Esophagus squamous epithelium (tissue), 5 donors: Measurements from ENCODE around the gene EPHA1. TPM values are rescaled to one million over a fixed set of nuclear protein-coding genes. Genes with fewer than 3 reads are reported as not detected.
"Not testable (repeated sequence)": the region's sequence is repeated elsewhere in the genome, so short reads cannot be mapped to it uniquely, and the experiment has no call there.

Source experiments
- DNase-seq: peaks from one replicate; lab custom pipeline; 2025; lab: John Stamatoyannopoulos, UW
- H3K27ac ChIP-seq, 4 donors: fragments of 200-600 bp; sonication (generic); one replicate each; pipeline ENCODE4 v1.5.1; 2016 to 2019; ENCODE audit warnings: mild to moderate bottlenecking in 1 of 4
- H3K27me3 ChIP-seq, 4 donors: fragments of 200-600 bp; sonication (generic); 1 replicate in 3 of 4; 2 replicates in 1 of 4; pipeline versions ENCODE4 v1.5.1 to v1.6.0; 2017 to 2021; ENCODE audit warnings: antibody characterized with exemption in 1 of 4
- H3K36me3 ChIP-seq, 3 donors: fragments of 200-600 bp; sonication (generic); one replicate each; pipeline ENCODE4 v1.5.1; 2016 to 2019
- H3K4me1 ChIP-seq, 3 donors: fragments of 200-600 bp; sonication (generic); one replicate each; pipeline ENCODE4 v1.5.1; 2017 to 2019
- H3K4me3 ChIP-seq, 4 donors: fragments of 200-600 bp; sonication (generic); 1 replicate in 3 of 4; 2 replicates in 1 of 4; pipeline ENCODE4 v1.5.1; 2016 to 2019; ENCODE audit warnings: mild to moderate bottlenecking in 2 of 4, moderate library complexity in 1 of 4
- H3K9me3 ChIP-seq, 3 donors: fragments of 200-600 bp; sonication (generic); one replicate each; pipeline ENCODE4 v1.5.1; 2016 to 2019
- POLR2A ChIP-seq, 4 donors: fragments of 450-650 bp; IDR thresholded peaks; one replicate each; pipeline ENCODE4 v1.6.1; 2017; ENCODE audit warnings: antibody characterized with exemption in 4 of 4, mild to moderate bottlenecking in 4 of 4, moderate library complexity in 3 of 4
- WGBS, 2 donors: methylation state at CpG; one replicate each; pipeline ENCODE4 v1.1.5; 2018; 5-methylcytosine and 5-hydroxymethylcytosine counted together
- intact Hi-C: fragments of 100-400 bp; cut with DNase I; formaldehyde crosslinking; loops from one replicate; pipeline ENCODE4 v1.15.0; 2022
- total RNA-seq, 4 donors: library from RNA; depleted of rRNA; stranded (reverse); fragments of >200 nt; gene quantifications; one replicate each; pipeline ENCODE4 v1.1.0, GENCODE V29; 2016
- TF ChIP-seq, protein P1 (sequence below), 6 experiments: fragments of 450-650 bp in 4 of 6; fragments of 200-600 bp in 2 of 6; sonication (generic) in 2 of 6; IDR thresholded peaks; one replicate each; pipeline ENCODE4 v1.5.1; 2016 to 2019; ENCODE audit warnings: antibody characterized with exemption in 6 of 6, mild to moderate bottlenecking in 4 of 6, moderate library complexity in 4 of 6
- donor health status: DM: yes; HTN: yes; CAD: no.

Gene EPHA1
- total RNA-seq, 4 donors from 2014 or later, result 64.5 to 132 (median 77.4) TPM

DNA sequence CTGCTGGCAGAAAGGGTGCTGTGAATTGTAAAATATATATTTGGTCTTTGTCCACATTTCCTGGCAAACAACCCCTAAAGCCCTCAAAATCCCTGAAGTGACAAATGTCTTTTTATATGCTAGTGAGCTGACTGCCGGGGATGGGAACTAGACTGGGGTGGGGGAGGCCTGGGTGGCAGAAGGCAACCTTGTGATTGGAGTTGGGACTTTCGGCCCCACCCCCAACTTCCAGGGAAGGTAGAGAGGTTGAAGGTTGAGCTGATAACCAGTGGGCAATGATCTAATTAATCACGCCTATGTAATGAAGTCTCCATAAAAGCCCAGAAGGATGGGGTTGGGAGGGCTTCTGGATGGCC lies 2.7 kb downstream of the EPHA1 start:
- no peak for TF ChIP-seq POLR2A (IDR thresholded peaks at IDR 0.05)
- H3K4me1 ChIP-seq, result peaks cover 23 to 63% (median 29%) of the 10 kb centered on the region in 3 donors
- peak overlapping the region in 1 of 4 donors; percentile 27 for H3K27ac ChIP-seq
- no peaks in the 10 kb centered on the region for H3K27me3 ChIP-seq
- H3K9me3 ChIP-seq, result no peaks in the 10 kb centered on the region
- WGBS, 2 donors, result 59 to 71% methylated on average over 3 of the region's 3 CpGs
- intact Hi-C loops, result no loop called here
- peaks cover 0 to 40% (median 6%) of the 10 kb centered on the region in 3 donors for H3K36me3 ChIP-seq
- DNase-seq, result no peak
- H3K4me3 ChIP-seq, result no peak overlapping the region

DNA sequence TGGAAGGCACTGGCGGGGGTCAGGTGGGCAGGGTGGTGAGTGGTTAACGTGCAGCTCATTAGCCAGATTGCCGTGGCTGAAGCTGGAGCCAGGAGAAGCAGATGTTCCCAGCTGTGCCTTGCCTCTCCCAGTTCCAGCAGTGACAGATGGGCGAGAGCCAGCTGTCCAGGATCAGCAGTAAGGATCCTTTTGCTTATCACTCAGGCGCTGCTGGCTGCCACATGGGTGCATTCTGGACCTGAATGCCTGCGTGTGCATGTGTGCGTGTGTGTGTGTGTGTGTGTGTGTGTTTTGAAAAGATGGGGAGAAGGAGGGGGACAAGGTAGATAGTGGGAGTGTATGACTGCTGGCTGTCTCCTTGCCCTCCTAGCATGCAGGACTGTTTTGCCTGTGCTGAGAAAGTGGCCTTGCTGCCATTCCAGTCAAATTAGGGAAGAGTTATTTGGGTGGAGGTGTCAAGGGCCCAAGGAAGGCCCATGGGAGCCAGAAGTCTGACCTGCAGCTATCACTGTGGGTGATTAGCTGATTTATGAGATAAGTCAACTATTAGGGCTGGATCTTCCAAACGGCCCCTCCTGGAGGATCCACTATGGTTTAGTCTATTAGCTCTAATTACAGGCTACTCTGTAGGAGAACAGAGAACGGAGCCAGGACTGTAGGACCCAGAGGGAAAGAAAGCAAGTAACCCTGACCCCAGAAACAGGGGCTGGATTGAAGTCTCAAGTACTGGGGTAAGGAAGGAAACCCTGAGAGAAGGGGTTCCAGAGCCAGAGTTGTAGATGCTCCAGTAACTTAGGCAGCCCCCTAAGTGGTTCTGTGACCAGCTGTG lies 3.3 kb downstream of the EPHA1 start:
- TF ChIP-seq POLR2A (IDR thresholded peaks at IDR 0.05), result no peak
- H3K36me3 ChIP-seq, result peaks cover 0 to 46% (median 6%) of the 10 kb centered on the region in 3 donors
- intact Hi-C loops, result no loop called here
- peaks cover 23 to 57% (median 24%) of the 10 kb centered on the region in 3 donors for H3K4me1 ChIP-seq
- no peak for DNase-seq
- H3K27me3 ChIP-seq, result no peaks in the 10 kb centered on the region
- H3K9me3 ChIP-seq, result no peaks in the 10 kb centered on the region
- H3K27ac ChIP-seq, result peak overlapping the region in 1 of 4 donors; percentile 27
- WGBS, 2 donors, result 53 to 64% methylated on average over 9 of the region's 9 CpGs
- no peak overlapping the region for H3K4me3 ChIP-seq

DNA sequence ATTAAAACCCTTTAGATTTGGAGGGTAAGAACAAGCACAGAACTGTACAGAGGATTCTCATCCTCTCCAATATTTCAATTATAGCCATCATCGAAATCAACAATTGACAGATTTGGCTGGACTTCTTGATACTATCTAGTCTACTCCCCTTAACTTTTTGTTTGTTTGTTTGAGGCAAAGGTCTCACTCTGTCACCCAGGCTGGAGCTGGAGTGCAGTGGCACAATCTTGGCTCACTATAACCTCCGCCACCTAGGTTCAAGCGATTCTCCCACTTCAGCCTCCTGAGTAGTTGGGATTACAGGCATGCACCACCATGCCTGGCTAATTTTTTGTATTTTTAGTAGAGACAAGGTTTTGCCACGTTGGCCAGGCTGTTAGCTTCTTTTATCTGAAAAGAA lies 6.4 kb downstream of the EPHA1 start:
- H3K9me3 ChIP-seq, intact Hi-C loops, DNase-seq, H3K27me3 ChIP-seq, H3K27ac ChIP-seq, H3K4me3 ChIP-seq: not testable (repeated sequence)
- 81 to 83% methylated on average over 4 of the region's 4 CpGs for WGBS, 2 donors
- Histone ChIP-seq H3K36me3 (peaks cover 0 to 77% (median 6%) of the 10 kb centered on the region in 3 donors), H3K4me1 (peaks cover 4 to 26% (median 5%) of the 10 kb centered on the region in 3 donors)

DNA sequence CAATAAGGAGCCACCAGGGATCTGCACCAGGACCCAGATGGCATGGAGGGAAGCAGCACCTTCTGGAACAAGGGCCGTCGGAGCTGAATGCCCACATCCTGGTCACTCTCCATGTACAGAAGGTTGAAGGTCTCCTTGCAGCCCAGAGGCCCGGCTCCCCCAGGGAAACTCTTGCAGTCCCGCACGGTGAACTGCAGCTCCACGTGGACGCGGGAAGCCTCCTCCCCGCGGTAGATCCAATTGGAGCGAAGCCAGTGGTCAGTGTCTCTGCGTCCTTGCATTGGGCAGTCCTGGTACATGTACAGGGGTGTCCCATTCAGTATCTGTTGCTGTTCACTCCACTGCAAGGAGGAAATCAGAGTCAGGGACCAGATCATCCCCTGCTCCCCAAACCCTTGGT lies 7.4 kb downstream of the EPHA1 start:
- intact Hi-C loops, result no loop called here
- no peak overlapping the region for H3K4me3 ChIP-seq
- no peaks in the 10 kb centered on the region for H3K9me3 ChIP-seq
- H3K27me3 ChIP-seq, result no peaks in the 10 kb centered on the region
- 89 to 94% methylated on average over 7 to 12 of the region's 12 CpGs for WGBS, 2 donors
- H3K27ac ChIP-seq, result no peak overlapping the region
- no peak for TF ChIP-seq POLR2A (IDR thresholded peaks at IDR 0.05)
- TF ChIP-seq, protein P1, sequence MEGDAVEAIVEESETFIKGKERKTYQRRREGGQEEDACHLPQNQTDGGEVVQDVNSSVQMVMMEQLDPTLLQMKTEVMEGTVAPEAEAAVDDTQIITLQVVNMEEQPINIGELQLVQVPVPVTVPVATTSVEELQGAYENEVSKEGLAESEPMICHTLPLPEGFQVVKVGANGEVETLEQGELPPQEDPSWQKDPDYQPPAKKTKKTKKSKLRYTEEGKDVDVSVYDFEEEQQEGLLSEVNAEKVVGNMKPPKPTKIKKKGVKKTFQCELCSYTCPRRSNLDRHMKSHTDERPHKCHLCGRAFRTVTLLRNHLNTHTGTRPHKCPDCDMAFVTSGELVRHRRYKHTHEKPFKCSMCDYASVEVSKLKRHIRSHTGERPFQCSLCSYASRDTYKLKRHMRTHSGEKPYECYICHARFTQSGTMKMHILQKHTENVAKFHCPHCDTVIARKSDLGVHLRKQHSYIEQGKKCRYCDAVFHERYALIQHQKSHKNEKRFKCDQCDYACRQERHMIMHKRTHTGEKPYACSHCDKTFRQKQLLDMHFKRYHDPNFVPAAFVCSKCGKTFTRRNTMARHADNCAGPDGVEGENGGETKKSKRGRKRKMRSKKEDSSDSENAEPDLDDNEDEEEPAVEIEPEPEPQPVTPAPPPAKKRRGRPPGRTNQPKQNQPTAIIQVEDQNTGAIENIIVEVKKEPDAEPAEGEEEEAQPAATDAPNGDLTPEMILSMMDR (IDR thresholded peaks at IDR 0.05), result no peak
- H3K4me1 ChIP-seq, result peaks cover 0 to 17% (median 0%) of the 10 kb centered on the region in 3 donors
- H3K36me3 ChIP-seq, result peaks cover 0 to 81% (median 6%) of the 10 kb centered on the region in 3 donors
- no peak for DNase-seq

DNA sequence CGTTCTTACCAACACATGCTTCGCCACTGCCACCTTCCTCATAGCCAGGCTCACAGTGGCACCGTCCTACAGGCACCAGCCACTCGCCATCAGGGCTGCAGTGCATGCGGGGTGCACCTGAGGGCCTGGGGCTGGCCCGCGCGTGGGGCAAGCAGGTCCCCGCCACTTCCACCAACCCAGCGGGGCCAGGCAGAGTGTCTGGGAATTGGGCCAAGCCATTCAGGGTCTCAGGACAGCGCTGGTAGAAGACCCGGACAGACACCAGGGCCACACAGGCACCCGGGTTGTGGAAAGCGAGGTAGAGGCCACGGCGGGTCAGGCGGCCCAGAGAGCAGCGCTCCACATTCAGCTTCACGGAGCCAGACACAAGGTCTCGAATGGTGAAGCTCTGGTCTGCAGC lies 9.0 kb downstream of the EPHA1 start:
- Histone ChIP-seq H3K27ac (no peak overlapping the region), H3K4me1 (peaks cover 0 to 17% (median 0%) of the 10 kb centered on the region in 3 donors), H3K36me3 (peaks cover 0 to 89% (median 6%) of the 10 kb centered on the region in 3 donors), H3K27me3 (no peaks in the 10 kb centered on the region), H3K4me3 (no peak overlapping the region), H3K9me3 (no peaks in the 10 kb centered on the region)
- intact Hi-C loops, result no loop called here
- DNase-seq, result no peak
- 95 to 96% methylated on average over 9 to 12 of the region's 20 CpGs for WGBS, 2 donors
- TF ChIP-seq POLR2A (IDR thresholded peaks at IDR 0.05), result no peak
- TF ChIP-seq, protein P1 (IDR thresholded peaks at IDR 0.05), result no peak

DNA sequence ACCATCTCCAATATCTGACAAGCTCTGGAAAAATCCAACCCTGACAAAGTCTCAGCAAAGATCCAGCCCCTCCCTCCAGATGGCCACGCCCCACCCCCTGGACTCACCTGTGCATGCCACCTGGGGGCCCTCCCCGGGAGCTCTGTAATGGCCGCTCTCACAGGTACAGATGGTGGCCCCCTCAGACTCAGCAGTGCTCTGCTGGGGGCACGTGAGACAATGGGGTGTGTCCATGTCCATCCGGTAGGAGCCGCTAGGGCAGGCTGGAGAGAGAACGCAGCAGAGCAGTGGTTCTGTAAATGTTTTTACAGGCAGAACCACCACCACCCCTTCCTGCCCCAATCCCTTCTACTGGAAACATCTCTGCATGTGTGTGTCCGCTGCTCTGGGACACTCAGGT lies 9.5 kb downstream of the EPHA1 start:
- peaks cover 0 to 17% (median 0%) of the 10 kb centered on the region in 3 donors for H3K4me1 ChIP-seq
- no peak for DNase-seq
- H3K9me3 ChIP-seq, result no peaks in the 10 kb centered on the region
- no peak for TF ChIP-seq POLR2A (IDR thresholded peaks at IDR 0.05)
- TF ChIP-seq, protein P1 (IDR thresholded peaks at IDR 0.05), result no peak
- no peak overlapping the region for H3K27ac ChIP-seq
- WGBS, 2 donors, result 90 to 100% methylated on average over 2 of the region's 8 CpGs
- H3K4me3 ChIP-seq, result no peak overlapping the region
- intact Hi-C loops, result no loop called here
- peaks cover 0 to 89% (median 6%) of the 10 kb centered on the region in 3 donors for H3K36me3 ChIP-seq
- no peaks in the 10 kb centered on the region for H3K27me3 ChIP-seq
